ENCODE results near the gene LAMB2.

DNA sequence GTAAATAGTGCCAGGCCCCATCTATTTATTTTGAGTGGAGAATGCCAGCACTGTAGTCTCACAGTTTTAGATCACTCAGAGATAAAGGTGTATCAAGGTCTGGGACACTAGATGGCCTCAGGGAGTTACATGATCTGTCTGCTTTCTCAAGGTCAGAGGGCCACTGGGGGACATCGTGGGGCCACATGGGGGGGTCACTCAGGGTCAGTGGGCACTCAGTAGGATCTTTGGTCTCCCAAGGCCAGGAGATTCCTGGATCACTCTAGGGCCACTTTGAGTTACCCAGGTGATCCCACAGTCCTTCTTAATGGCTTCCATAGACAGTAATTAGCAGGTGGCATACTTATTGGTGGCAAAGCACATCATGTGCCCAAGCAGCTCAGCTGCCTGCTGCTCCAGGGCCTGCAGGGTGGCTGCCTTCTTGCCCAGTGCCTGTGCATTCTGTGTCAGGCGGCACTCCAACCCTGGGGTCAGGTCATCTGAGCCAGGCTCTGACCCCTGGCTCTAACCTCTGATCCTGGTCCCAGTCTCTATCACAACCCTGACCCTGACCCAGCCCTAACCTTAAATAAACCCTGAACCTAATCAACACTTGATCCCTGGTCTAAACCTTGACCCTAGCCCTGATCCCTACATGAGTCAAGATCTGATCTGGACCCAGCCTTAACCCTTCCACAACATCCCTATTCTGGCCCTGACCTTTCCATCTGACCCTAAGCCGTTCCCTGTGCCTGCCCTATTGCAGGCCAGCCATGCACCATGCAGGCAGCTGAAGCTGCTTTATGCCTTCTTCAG lies 1.8 kb upstream of the LAMB2 start:
- TF ChIP-seq, protein P1, sequence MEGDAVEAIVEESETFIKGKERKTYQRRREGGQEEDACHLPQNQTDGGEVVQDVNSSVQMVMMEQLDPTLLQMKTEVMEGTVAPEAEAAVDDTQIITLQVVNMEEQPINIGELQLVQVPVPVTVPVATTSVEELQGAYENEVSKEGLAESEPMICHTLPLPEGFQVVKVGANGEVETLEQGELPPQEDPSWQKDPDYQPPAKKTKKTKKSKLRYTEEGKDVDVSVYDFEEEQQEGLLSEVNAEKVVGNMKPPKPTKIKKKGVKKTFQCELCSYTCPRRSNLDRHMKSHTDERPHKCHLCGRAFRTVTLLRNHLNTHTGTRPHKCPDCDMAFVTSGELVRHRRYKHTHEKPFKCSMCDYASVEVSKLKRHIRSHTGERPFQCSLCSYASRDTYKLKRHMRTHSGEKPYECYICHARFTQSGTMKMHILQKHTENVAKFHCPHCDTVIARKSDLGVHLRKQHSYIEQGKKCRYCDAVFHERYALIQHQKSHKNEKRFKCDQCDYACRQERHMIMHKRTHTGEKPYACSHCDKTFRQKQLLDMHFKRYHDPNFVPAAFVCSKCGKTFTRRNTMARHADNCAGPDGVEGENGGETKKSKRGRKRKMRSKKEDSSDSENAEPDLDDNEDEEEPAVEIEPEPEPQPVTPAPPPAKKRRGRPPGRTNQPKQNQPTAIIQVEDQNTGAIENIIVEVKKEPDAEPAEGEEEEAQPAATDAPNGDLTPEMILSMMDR (IDR thresholded peaks at IDR 0.05), result peak in 2 of 6 experiments; percentile 4 to 9
- no peak for TF ChIP-seq POLR2A (IDR thresholded peaks at IDR 0.05)

Data from thyroid gland (tissue), 4 donors.